ENCODE results near the gene MIA.

Gene MIA

GRCh38 chr19:40776932-40777644 is 1.8 kb downstream of the MIA start (continued):
- TF ChIP-seq ZBTB17 (tag by site-specific recombination; IDR thresholded peaks at IDR 0.05) (no peak), ZNF561 (tag by site-specific recombination; IDR thresholded peaks at IDR 0.05; ENCODE audit: borderline replicate concordance) (no peak), ZNF19 (tag by site-specific recombination; IDR thresholded peaks at IDR 0.05; ENCODE audit: low read depth) (no peak), ZNF146 (tag by site-specific recombination; IDR thresholded peaks at IDR 0.05) (no peak), ZFP69B (tag by site-specific recombination; IDR thresholded peaks at IDR 0.05) (peak; percentile 44; the same call in 1 of the 2 replicates), ZNF513 (tag by site-specific recombination; IDR thresholded peaks at IDR 0.05) (no peak), BCL11A (tag by site-specific recombination; IDR thresholded peaks at IDR 0.05; ENCODE audit: low read depth) (no peak), ZNF629 (tag by site-specific recombination; IDR thresholded peaks at IDR 0.05) (no peak), SALL2 (tag by site-specific recombination; IDR thresholded peaks at IDR 0.05; ENCODE audit: borderline replicate concordance) (no peak), ZNF169 (tag by site-specific recombination; IDR thresholded peaks at IDR 0.05) (no peak; the same call in 1 of the 2 replicates), YY2 (tag by site-specific recombination; IDR thresholded peaks at IDR 0.05) (no peak), ZBTB6 (tag by site-specific recombination; IDR thresholded peaks at IDR 0.05) (0 out of 2 replicates have a peak, but pooled peaks have one; percentile 35), SP7 (tag by site-specific recombination; IDR thresholded peaks at IDR 0.05) (peak; percentile 15; the same call in 1 of the 2 replicates), ZNF140 (tag by site-specific recombination; IDR thresholded peaks at IDR 0.05) (no peak), ZNF626 (tag by site-specific recombination; IDR thresholded peaks at IDR 0.05) (no peak), ZNF777 (tag by site-specific recombination; IDR thresholded peaks at IDR 0.05; ENCODE audit: borderline replicate concordance) (no peak), ZNF16 (tag by site-specific recombination; IDR thresholded peaks at IDR 0.05; ENCODE audit: low read depth) (no peak), HOXC10 (CRISPR knock-in tag; IDR thresholded peaks at IDR 0.05) (no peak), ZNF211 (tag by site-specific recombination; IDR thresholded peaks at IDR 0.05; ENCODE audit: low read depth) (no peak), TRIM28 (IDR thresholded peaks at IDR 0.05; ENCODE audit: borderline replicate concordance, low read length) (no peak), SP3 (tag by site-specific recombination; IDR thresholded peaks at IDR 0.05) (no peak), ZNF274 (IDR thresholded peaks at IDR 0.05; ENCODE audit: low read length) (no peak), ZNF274 (tag by site-specific recombination; IDR thresholded peaks at IDR 0.05; ENCODE audit: borderline replicate concordance) (no peak), ZNF138 (tag by site-specific recombination; IDR thresholded peaks at IDR 0.05; ENCODE audit: borderline replicate concordance) (no peak), ZNF423 (tag by site-specific recombination; IDR thresholded peaks at IDR 0.05) (no peak), ZNF311 (tag by site-specific recombination; IDR thresholded peaks at IDR 0.05; ENCODE audit: borderline replicate concordance) (no peak), GLIS1 (tag by site-specific recombination; IDR thresholded peaks at IDR 0.05) (no peak; the same call in 1 of the 2 replicates), ZNF37A (tag by site-specific recombination; IDR thresholded peaks at IDR 0.05) (no peak)
- TF ChIP-seq, protein P1, sequence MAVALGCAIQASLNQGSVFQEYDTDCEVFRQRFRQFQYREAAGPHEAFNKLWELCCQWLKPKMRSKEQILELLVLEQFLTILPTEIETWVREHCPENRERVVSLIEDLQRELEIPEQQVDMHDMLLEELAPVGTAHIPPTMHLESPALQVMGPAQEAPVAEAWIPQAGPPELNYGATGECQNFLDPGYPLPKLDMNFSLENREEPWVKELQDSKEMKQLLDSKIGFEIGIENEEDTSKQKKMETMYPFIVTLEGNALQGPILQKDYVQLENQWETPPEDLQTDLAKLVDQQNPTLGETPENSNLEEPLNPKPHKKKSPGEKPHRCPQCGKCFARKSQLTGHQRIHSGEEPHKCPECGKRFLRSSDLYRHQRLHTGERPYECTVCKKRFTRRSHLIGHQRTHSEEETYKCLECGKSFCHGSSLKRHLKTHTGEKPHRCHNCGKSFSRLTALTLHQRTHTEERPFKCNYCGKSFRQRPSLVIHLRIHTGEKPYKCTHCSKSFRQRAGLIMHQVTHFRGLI (tag by site-specific recombination; IDR thresholded peaks at IDR 0.05), result peak; percentile 23; the same call in 1 of the 2 replicates
- TF ChIP-seq, protein P2, sequence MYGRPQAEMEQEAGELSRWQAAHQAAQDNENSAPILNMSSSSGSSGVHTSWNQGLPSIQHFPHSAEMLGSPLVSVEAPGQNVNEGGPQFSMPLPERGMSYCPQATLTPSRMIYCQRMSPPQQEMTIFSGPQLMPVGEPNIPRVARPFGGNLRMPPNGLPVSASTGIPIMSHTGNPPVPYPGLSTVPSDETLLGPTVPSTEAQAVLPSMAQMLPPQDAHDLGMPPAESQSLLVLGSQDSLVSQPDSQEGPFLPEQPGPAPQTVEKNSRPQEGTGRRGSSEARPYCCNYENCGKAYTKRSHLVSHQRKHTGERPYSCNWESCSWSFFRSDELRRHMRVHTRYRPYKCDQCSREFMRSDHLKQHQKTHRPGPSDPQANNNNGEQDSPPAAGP (tag by site-specific recombination; IDR thresholded peaks at IDR 0.05), result 0 out of 2 replicates have a peak, but pooled peaks have one; percentile 21
- TF ChIP-seq, protein P3, sequence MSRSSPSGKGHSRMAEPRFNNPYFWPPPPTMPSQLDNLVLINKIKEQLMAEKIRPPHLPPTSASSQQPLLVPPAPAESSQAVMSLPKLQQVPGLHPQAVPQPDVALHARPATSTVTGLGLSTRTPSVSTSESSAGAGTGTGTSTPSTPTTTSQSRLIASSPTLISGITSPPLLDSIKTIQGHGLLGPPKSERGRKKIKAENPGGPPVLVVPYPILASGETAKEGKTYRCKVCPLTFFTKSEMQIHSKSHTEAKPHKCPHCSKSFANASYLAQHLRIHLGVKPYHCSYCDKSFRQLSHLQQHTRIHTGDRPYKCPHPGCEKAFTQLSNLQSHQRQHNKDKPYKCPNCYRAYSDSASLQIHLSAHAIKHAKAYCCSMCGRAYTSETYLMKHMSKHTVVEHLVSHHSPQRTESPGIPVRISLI (tag by site-specific recombination; IDR thresholded peaks at IDR 0.05), result no peak
- TF ChIP-seq, protein P4, sequence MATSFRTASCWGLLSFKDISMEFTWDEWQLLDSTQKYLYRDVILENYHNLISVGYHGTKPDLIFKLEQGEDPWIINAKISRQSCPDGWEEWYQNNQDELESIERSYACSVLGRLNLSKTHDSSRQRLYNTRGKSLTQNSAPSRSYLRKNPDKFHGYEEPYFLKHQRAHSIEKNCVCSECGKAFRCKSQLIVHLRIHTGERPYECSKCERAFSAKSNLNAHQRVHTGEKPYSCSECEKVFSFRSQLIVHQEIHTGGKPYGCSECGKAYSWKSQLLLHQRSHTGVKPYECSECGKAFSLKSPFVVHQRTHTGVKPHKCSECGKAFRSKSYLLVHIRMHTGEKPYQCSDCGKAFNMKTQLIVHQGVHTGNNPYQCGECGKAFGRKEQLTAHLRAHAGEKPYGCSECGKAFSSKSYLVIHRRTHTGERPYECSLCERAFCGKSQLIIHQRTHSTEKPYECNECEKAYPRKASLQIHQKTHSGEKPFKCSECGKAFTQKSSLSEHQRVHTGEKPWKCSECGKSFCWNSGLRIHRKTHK (tag by site-specific recombination; IDR thresholded peaks at IDR 0.05), result no peak
